Measurements from ENCODE around the gene EVX2. TPM values are rescaled to one million over a fixed set of nuclear protein-coding genes. Genes with fewer than 3 reads are reported as not detected.

EVX2 gene
- total RNA-seq, 1 donor from 2014 or later, result not detected

DNA sequence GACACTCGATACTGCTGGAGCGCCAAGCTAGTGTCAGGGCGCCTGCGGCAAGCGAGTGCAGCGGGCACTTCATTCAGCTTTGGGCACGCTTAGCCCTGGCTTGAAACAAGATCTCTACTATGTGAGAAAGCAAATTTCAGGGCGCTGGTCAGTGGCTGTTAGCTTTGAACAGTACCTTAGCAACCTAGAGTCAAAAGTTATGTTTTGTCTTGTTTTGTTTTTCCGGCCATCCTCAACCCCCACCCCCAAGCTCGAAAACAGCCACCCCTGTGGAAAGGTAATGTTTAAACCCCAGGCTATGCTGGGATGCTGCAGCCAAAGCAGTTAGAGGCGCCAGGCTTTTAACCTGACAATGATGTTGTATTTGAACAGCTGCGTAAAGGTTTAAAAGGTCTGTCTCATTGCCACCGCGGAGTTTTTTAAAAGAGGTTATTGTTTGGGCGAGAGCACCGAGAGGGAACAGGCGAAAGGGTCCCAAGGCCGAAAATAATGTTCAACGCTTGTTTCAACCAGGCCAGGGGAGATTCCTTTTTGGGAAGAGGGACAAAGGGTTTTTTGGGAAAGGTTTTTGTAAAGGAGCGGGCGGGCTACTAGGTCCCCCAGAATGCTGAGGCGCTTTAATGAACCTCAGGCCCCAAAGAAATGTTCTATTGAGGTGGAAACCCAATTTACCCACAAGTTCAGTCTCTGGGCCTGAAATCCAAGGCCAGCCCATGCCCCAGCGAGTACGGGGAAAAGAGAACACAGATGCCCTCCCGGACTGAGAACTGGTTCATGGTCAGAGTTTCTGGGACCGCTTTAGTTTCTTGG lies 30.6 kb upstream of the EVX2 start:
- H3K4me2 ChIP-seq (ENCODE audit: low read length), result no peak overlapping the region
- H4K20me1 ChIP-seq (ENCODE audit: insufficient read depth, low read length), result no peaks in the 10 kb centered on the region
- DNase-seq (ENCODE audit: low read depth), result no peak
- H2AFZ ChIP-seq (ENCODE audit: low read depth, low read length), result no peak overlapping the region
- peaks cover 29% of the 10 kb centered on the region for H3K9me3 Mint-ChIP-seq (ENCODE audit: unreplicated experiment)
- no peaks in the 10 kb centered on the region for H3K36me3 ChIP-seq (ENCODE audit: insufficient read depth, low read length)
- H3K36me3 Mint-ChIP-seq (ENCODE audit: low read depth, unreplicated experiment), result peaks cover 2% of the 10 kb centered on the region
- TF ChIP-seq, protein P1, sequence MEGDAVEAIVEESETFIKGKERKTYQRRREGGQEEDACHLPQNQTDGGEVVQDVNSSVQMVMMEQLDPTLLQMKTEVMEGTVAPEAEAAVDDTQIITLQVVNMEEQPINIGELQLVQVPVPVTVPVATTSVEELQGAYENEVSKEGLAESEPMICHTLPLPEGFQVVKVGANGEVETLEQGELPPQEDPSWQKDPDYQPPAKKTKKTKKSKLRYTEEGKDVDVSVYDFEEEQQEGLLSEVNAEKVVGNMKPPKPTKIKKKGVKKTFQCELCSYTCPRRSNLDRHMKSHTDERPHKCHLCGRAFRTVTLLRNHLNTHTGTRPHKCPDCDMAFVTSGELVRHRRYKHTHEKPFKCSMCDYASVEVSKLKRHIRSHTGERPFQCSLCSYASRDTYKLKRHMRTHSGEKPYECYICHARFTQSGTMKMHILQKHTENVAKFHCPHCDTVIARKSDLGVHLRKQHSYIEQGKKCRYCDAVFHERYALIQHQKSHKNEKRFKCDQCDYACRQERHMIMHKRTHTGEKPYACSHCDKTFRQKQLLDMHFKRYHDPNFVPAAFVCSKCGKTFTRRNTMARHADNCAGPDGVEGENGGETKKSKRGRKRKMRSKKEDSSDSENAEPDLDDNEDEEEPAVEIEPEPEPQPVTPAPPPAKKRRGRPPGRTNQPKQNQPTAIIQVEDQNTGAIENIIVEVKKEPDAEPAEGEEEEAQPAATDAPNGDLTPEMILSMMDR (IDR thresholded peaks at IDR 0.05; ENCODE audit: insufficient read depth, low read depth, low read length), result no peak
- TF ChIP-seq EZH2 (IDR thresholded peaks at IDR 0.05; ENCODE audit: insufficient read depth, low read length), result peak; percentile 85
- H3K27me3 ChIP-seq (ENCODE audit: insufficient read depth, low read length), result peaks cover 99% of the 10 kb centered on the region
- H3K27ac Mint-ChIP-seq (ENCODE audit: unreplicated experiment), result no peak overlapping the region
- no peaks in the 10 kb centered on the region for H3K79me2 ChIP-seq (ENCODE audit: insufficient read depth, low read length)
- peaks cover 6% of the 10 kb centered on the region for H3K9me3 ChIP-seq (ENCODE audit: insufficient read depth, low read depth, low read length)
- no peak overlapping the region for H3K4me3 Mint-ChIP-seq (ENCODE audit: unreplicated experiment)
- H3K27ac ChIP-seq (ENCODE audit: low read depth, low read length), result no peak overlapping the region
- no peaks in the 10 kb centered on the region for H3K4me1 ChIP-seq (ENCODE audit: insufficient read depth, low read length)
- FAIRE-seq, result no peak
- H3K4me1 Mint-ChIP-seq (ENCODE audit: low read depth, unreplicated experiment), result no peaks in the 10 kb centered on the region
- H3K9ac ChIP-seq (ENCODE audit: low read length), result no peak overlapping the region
- H3K27me3 Mint-ChIP-seq (ENCODE audit: low read depth, unreplicated experiment), result peaks cover 91% of the 10 kb centered on the region
- H3K4me3 ChIP-seq (ENCODE audit: insufficient read depth, low read depth, low read length), result no peak overlapping the region

DNA sequence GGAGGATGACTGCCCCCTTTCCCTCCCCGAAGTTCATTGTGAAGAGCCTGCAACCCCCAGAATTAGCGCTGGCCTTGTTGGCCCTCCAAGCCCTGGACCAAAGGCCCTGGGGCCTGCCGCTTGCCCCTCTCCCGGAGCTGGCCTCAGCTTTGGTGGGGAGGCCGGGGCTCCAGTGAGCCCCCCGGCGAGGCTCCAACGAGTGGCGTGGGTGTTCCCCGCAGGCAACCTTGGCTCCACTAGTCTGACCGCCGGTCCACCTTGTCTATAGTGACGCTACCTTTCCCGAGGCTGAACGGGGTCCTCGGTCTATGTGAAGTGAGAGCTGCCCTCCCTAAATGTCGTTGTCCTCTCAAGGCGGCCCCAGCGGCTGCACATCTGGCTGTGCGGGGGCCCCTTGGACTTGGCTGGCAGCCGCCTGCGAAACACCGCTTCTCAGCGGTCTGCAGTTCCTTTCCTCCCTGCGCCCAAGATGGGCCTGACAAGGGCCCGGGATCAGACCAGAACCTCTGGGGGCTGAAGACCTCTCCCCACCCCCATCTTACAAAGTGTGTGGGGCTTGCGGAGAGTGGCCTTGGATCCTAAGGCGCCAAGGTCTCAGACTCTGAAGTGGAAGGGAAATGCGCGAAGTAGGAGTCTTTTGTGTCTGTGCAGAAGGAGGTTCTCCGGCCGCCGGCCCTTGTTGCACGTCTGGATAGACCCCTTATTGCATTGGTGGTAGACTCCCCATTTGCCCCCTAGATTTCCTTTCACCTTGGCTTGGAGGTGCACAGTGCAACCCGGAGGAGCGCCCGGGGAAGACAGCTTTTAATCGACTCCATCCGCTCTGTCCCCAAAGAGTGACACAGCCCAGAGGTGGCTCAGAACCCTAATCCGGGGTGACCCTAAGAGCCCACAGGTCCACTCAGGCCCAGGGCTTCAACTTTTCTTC lies 28.9 kb upstream of the EVX2 start:
- H3K27ac Mint-ChIP-seq (ENCODE audit: unreplicated experiment), result no peak overlapping the region
- no peak overlapping the region for H3K4me3 Mint-ChIP-seq (ENCODE audit: unreplicated experiment)
- Histone ChIP-seq H3K27me3 (ENCODE audit: insufficient read depth, low read length) (peaks cover 95% of the 10 kb centered on the region), H3K4me2 (ENCODE audit: low read length) (no peak overlapping the region), H3K36me3 (ENCODE audit: insufficient read depth, low read length) (no peaks in the 10 kb centered on the region), H3K9ac (ENCODE audit: low read length) (no peak overlapping the region), H3K4me3 (ENCODE audit: insufficient read depth, low read depth, low read length) (no peak overlapping the region), H3K4me1 (ENCODE audit: insufficient read depth, low read length) (no peaks in the 10 kb centered on the region), H3K27ac (ENCODE audit: low read depth, low read length) (no peak overlapping the region), H3K9me3 (ENCODE audit: insufficient read depth, low read depth, low read length) (peaks cover 6% of the 10 kb centered on the region), H4K20me1 (ENCODE audit: insufficient read depth, low read length) (no peaks in the 10 kb centered on the region), H3K79me2 (ENCODE audit: insufficient read depth, low read length) (no peaks in the 10 kb centered on the region), H2AFZ (ENCODE audit: low read depth, low read length) (no peak overlapping the region)
- peak; percentile 90 for TF ChIP-seq EZH2 (IDR thresholded peaks at IDR 0.05; ENCODE audit: insufficient read depth, low read length)
- TF ChIP-seq, protein P1 (IDR thresholded peaks at IDR 0.05; ENCODE audit: insufficient read depth, low read depth, low read length), result no peak
- peaks cover 84% of the 10 kb centered on the region for H3K27me3 Mint-ChIP-seq (ENCODE audit: low read depth, unreplicated experiment)
- no peak for FAIRE-seq
- no peaks in the 10 kb centered on the region for H3K4me1 Mint-ChIP-seq (ENCODE audit: low read depth, unreplicated experiment)
- H3K36me3 Mint-ChIP-seq (ENCODE audit: low read depth, unreplicated experiment), result peaks cover 2% of the 10 kb centered on the region
- no peak for DNase-seq (ENCODE audit: low read depth)
- peaks cover 20% of the 10 kb centered on the region for H3K9me3 Mint-ChIP-seq (ENCODE audit: unreplicated experiment)
